ELR (cell line): Measurements from ENCODE around the gene SLC6A1.

Source experiments
- DNase-seq: peaks from one replicate; pipeline ENCODE4 v3.0.0-alpha.2; 2015; ENCODE audit warnings: low read depth

SLC6A1 gene

GRCh38 chr3:10970306-10970960, 22.1 kb upstream of the SLC6A1 start:
- no peak for DNase-seq

DNA sequence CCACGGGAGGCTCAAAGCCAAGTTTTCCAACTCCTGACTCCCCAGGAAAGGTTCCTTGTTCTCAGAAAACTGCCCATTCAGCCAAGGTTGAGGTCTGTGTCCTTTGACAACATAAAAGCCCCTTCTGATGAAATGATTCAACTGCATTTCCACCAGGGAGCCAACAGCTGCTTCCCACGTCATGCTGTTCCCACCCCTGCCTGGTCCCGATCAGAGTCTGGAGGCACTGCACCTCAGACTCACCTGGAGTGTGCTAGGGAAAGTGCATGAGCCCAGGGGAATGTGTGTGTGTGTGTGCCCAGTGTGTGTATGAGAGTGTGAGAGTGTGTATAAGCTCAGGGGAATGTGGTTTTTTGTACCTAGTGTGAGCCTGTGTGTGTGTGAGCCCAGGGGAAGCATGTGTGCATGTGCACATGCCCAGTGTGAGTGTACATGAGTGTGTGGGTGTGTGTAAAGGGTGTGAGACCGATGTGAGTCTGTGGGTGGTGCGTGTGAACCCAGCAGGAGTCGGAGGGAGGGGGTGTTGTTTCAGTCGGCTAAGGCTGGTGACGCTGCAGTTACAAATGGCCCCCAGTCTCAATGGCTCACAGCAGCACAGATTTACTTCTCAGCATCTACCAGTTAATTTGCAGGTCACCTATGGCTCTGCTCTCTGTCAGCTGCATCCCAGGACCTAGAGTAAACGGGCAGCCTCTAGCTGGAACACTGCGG, 20.3 kb upstream of the SLC6A1 start:
- no peak for DNase-seq

DNA sequence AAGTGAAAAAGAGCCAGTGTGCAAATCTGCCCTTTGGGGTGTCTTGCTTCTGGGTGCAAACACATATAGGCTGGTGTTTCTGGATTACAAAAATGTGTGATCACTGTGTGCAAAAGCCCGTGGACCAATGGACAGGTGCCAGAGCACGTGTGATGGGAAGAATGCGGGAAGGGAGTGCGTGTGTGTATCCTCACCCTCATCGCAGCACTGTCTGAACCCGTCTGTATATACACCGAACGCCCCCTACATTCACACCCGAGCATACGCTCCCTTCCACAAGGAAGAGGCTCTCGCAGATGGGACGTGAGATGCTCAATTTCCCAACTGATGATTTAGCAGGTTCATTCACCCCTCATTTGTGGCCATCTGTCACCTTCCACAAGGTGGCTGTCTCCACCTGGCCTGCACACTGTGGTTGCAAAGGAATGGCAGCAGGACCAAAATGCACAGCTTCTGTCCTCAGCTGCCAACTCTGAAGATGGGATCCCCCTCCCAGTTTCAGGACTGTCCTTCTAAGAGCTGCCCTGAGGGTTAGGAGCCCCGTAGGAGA, 19.4 kb upstream of the SLC6A1 start:
- DNase-seq = no peak

GRCh38 chr3:10974131-10974530, 18.4 kb upstream of the SLC6A1 start:
- DNase-seq = no peak

DNA sequence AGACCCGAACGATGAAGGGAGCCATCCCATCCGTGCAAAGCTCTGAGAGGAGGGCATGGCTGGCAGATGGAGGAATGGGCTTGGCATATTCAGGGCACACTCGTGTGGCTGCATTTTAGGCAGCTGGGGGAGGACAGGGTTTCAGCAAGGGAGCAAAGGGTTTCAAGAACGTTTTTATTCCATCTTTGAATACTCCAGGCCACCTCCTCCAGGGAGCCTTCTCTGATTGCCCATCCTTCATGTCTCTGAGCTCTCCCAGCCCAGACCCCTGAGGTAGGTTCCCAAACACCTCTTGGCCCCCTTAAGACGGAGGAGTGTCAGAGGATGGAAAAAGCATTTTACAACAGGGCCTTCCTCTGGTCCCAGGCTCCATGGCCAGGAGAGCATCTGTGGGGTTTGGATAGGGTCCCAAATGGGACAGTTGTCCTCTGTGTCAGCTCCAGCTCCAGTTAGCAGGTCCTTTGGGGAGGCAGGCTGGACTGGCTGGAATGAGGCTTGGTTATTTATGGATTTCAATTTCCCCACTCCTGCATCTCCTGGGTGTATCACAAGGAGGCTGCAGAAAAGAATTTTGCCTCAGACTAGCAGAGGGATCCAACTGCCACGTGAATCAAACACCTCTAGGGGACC, 17.7 kb upstream of the SLC6A1 start:
- no peak for DNase-seq

DNA sequence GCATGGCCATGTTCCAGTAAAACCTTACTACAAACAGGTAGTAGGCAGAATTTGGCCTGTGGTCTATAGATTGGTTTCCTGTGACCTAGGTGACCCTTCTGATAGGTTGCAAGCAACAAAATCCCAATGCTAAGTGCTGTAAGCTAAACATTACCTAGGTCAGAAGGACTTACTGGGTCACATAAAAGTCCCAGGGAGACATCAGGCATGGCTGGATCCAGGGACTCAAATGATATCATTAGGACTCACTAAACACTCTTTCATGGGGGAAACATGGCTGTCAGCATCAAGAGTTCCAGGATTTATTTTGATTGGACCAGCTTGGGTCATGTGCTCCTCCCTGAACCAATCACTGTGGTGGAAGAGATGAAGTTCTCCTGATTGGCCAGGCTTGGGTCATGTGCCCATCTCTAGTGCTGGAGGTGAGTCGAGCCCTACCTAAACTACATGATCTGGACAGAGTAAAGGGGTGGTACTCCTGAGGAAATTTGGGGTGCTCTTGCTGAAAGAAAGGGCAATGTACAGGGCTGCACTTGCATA, 16.8 kb upstream of the SLC6A1 start:
- peak; percentile 9 for DNase-seq

DNA sequence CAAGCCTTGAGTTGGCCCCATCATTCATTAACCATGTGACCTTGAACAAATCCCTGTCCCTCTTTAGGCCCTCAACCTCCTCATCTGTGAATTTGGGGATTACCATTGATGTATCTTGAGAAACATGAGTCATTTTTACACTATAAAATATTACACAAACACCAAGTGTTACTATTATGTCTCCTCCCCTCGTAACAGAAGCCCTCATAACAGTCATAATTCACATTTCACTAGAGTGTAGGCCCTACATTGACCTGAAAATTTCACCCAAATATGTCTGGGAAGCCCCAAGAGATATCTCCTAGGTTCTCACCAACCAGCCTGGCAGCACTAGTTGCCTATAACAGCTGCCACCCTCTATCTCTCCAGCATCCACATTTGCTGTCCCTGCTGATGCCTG, 15.8 kb upstream of the SLC6A1 start:
- DNase-seq = no peak

DNA sequence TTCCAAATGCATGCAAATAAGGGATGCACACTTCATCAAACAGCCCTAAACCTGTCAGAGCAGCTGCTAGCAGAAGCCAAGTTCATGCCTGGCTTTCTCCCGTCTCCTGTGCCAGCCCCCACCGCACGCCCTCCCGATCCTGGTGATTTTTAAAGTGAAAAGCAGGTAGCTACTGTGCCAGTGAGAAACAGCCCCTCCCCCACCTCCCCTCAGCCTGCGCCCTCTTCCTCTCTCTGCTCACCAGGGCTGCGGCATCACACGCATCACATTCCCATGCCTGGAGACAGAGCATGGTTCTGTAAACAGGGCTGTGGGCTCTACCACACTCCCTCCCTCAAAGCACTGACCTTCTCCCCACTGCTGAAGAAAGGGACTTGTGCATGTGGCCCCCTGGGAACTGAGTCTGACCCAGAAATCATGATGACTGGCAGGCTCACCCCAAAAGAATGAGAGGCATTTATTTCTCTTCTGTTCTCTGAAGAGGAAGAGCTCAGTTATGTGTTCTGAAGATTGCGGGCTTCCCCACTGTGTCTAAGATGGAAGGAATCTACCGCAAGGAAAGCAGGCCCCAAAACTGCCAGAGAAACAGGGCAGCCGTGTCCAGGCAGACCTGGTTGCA, 14.5 kb upstream of the SLC6A1 start:
- no peak for DNase-seq

DNA sequence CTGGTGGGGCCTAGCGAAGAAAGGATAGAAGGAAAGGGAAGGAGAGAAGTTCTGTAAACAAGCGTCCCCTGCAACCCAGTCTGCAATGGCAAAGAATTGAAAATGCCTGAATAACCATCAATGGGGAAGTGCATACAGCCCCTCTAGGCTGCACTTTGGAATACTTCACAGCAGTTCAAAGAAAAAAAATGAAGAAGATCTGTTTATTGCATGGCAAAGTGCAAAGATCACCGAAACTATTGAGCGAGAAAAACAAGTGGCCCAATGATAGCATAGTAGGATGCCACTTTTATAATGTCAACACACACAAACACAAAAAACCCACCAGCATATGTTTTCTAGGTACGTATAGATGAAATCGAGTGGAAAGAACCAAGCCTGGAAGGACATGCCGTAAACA, 13.6 kb upstream of the SLC6A1 start:
- no peak for DNase-seq

DNA sequence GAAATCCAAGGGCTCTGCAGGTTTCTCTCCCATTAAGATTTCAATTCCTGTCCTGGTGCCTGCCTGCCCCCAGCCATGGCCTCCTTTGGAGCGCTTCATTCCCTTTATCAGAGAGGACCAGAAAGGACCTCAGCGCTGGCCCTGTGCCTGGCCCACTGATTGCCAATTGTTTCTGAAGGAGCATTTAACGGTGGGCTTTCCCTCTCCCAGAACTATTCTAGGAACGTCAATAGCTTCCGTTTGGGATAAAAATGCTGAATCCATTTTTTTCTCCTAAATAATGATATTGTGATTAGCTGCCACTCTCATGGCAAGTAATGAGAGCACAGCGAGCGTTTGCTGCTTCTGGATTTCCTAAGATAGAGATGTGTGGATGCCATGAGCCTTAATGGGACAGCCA, 12.2 kb upstream of the SLC6A1 start:
- DNase-seq = no peak

GRCh38 chr3:10981031-10981430, 11.5 kb upstream of the SLC6A1 start:
- DNase-seq = no peak

GRCh38 chr3:10981961-10982360, 10.6 kb upstream of the SLC6A1 start:
- no peak for DNase-seq

- no peak for DNase-seq
Observed at GRCh38 chr3:10982782-10983181, 9.8 kb upstream of the SLC6A1 start.

DNA sequence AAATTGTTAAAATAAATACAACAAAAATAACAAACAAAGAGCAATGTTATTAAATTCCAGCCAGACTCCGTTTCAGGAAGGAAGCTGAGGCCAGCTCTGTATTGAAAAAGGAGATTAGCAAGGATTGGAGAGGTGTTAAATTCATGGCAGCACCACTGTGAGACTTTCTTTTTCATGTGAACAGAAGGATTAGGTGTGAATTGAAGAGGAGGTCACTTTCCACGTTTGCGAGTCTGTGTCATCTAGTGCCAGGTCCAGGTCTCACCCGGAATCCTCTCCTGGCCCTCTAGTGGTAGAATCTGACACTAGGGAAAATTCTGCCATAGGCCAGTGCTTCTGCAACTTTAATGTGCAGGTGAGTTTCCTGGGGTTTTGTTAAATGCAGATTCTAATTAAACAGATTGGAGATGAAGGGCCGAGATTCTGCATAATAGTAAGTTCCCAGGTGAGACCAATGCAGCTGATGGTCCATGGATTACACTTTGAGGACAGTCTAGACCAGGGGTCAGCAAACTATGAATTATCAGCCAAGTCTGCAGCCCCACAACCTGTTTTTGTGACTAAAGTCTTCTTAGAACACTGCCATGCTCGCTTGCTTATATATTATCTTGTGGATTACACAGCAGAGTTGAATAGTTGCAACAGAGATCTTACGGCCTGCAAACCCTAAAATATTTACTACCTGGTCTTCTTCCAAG, 9.2 kb upstream of the SLC6A1 start:
- DNase-seq = peak; percentile 56

- no peak for DNase-seq
Observed at GRCh38 chr3:10984371-10984896, 8.1 kb upstream of the SLC6A1 start.

GRCh38 chr3:10985181-10985580, 7.4 kb upstream of the SLC6A1 start:
- no peak for DNase-seq

DNA sequence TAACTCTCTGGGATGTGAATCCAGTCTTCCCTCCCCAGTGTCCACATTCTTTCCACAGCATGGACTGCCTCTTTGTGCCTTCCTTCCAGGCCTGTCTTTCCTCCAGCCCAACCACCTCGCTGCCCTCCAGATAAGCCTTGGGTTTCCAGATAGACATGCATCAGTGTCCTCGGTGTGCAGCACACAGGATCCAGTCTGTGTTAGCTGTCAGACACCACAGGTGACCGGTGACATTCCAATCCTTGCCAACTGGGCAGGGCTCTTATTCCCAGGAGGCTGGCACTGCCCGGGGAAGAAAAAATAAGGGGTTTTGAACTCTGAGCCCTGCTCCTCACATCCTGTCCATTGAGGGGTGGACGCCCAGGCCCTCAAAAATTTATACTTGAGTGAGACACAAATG, 6.0 kb upstream of the SLC6A1 start:
- DNase-seq = no peak

- DNase-seq = no peak
Observed at GRCh38 chr3:10988001-10988665, 4.4 kb upstream of the SLC6A1 start.

DNA sequence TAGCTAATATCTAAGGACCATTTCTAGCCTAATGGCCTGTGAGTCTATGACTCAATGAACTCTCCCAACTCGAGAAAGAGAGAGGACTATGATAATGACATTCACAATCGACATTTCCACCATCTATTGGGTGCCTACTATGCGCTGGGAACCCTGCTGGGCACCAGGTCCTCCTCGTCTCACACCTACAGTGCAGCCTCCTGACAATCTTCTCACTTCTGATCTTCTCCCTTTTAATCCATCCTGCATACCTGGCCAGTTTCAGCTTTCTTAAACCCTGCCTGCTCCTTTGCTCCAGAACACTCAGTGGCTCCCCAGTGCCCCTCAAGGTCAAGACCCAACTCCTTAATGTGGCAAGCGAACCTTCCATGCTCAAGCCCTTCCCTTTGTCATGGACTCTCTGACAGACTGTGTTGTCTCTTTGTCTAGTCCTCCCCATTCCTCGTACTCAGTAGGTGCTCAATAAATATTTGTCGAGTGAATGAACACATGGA, 3.5 kb upstream of the SLC6A1 start:
- DNase-seq = no peak

GRCh38 chr3:10992943-10993728, 588 bp downstream of the SLC6A1 start:
- DNase-seq = no peak
